HEK293 (cell line): ENCODE results near the gene ABCB11.
A peak's percentile ranks its signal among the peaks of the same experiment; 100 is the strongest.

Experiments used
- CTCF ChIA-PET: fragments of 350-600 bp; formaldehyde crosslinking; extraction: SDS; loops from one replicate; lab custom pipeline; 2021; ENCODE audit warnings: antibody characterized with exemption; lab: Yijun Ruan, JAX
- POLR2A ChIA-PET: fragments of 300-600 bp; formaldehyde crosslinking; extraction: SDS; loops from one replicate; lab custom pipeline; 2020; ENCODE audit warnings: antibody characterized with exemption, inconsistent platforms; lab: Yijun Ruan, JAX
- H3K27ac ChIP-seq: fragments of 200-500 bp; sonication (Bioruptor generic); 2 replicates; pipeline ENCODE4 v1.5.1; 2014; ENCODE audit warnings: low read depth, low read length, control low read depth, inconsistent platforms; ENCODE audit errors: extremely low read depth
- H3K36me3 ChIP-seq, 2 experiments: fragments of 200-500 bp in 1 of 2; sonication (Bioruptor generic) in 1 of 2; 1 replicate in 1 of 2; 2 replicates in 1 of 2; pipeline ENCODE4 v1.5.1; 2014 to 2017; ENCODE audit warnings: inconsistent platforms in 2 of 2, low read length in 2 of 2; ENCODE audit not compliant: control insufficient read depth in 2 of 2, insufficient read depth in 1 of 2
- H3K4me1 ChIP-seq: fragments of 200-500 bp; sonication (Bioruptor generic); 2 replicates; pipeline ENCODE4 v1.5.1; 2014; ENCODE audit warnings: mild to moderate bottlenecking, low read length, inconsistent platforms; ENCODE audit not compliant: control insufficient read depth, insufficient read depth
- H3K4me3 ChIP-seq: 2 replicates; pipeline ENCODE4 v1.5.1; 2011; ENCODE audit warnings: low read depth, mild to moderate bottlenecking, control low read depth, low read length, moderate library complexity
- H3K9me3 ChIP-seq: fragments of 200-500 bp; sonication (Bioruptor generic); 2 replicates; pipeline ENCODE4 v1.5.1; 2014; ENCODE audit warnings: low read depth, low read length, inconsistent platforms; ENCODE audit not compliant: control insufficient read depth, insufficient read depth
- BCL11B ChIP-seq: fragments of 450-650 bp; formaldehyde crosslinking; IDR thresholded peaks from 2 replicates; pipeline ENCODE4 v1.5.1; 2016; ENCODE audit warnings: low read depth, missing biosample characterization, missing genetic modification characterization
- EGR2 ChIP-seq: fragments of 450-650 bp; formaldehyde crosslinking; IDR thresholded peaks from 2 replicates; pipeline ENCODE4 v1.5.1; 2016; ENCODE audit warnings: low read depth, missing biosample characterization, missing genetic modification characterization
- KLF17 ChIP-seq: fragments of 450-650 bp; formaldehyde crosslinking; IDR thresholded peaks from 2 replicates; pipeline ENCODE4 v1.5.1; 2016; ENCODE audit warnings: missing biosample characterization, missing genetic modification characterization
- PRDM1 ChIP-seq: fragments of 450-650 bp; formaldehyde crosslinking; IDR thresholded peaks from 2 replicates; pipeline ENCODE4; 2016; ENCODE audit warnings: missing biosample characterization, missing genetic modification characterization
- PRDM2 ChIP-seq: fragments of 450-650 bp; formaldehyde crosslinking; IDR thresholded peaks from 2 replicates; pipeline ENCODE4 v1.5.1; 2016; ENCODE audit warnings: missing biosample characterization, missing genetic modification characterization, borderline replicate concordance
- SETDB1 ChIP-seq: IDR thresholded peaks from one replicate; pipeline ENCODE4 v1.6.1; 2017; ENCODE audit warnings: mild to moderate bottlenecking, low read length, moderate library complexity, mixed read lengths; ENCODE audit not compliant: insufficient read length
- SP2 ChIP-seq: fragments of 450-650 bp; formaldehyde crosslinking; IDR thresholded peaks from 2 replicates; pipeline ENCODE4 v1.5.1; 2016; ENCODE audit warnings: missing biosample characterization, missing genetic modification characterization
- SP7 ChIP-seq: fragments of 450-650 bp; formaldehyde crosslinking; IDR thresholded peaks from 2 replicates; pipeline ENCODE4 v1.5.1; 2016; ENCODE audit warnings: missing biosample characterization, missing genetic modification characterization
- TSHZ1 ChIP-seq: fragments of 450-650 bp; formaldehyde crosslinking; IDR thresholded peaks from 2 replicates; pipeline ENCODE4 v1.5.1; 2016; ENCODE audit warnings: missing biosample characterization, missing genetic modification characterization, borderline replicate concordance
- ZBTB44 ChIP-seq: fragments of 450-650 bp; IDR thresholded peaks from 2 replicates; pipeline ENCODE4 v1.5.1; 2018; ENCODE audit warnings: missing biosample characterization, mild to moderate bottlenecking, missing genetic modification characterization
- ZIC2 ChIP-seq: fragments of 450-650 bp; formaldehyde crosslinking; IDR thresholded peaks from 2 replicates; pipeline ENCODE4 v1.5.1; 2016; ENCODE audit warnings: missing biosample characterization, missing genetic modification characterization
- ZNF175 ChIP-seq: fragments of 450-650 bp; formaldehyde crosslinking; IDR thresholded peaks from 2 replicates; pipeline ENCODE4 v1.5.1; 2016; ENCODE audit warnings: missing biosample characterization, missing genetic modification characterization
- ZNF26 ChIP-seq: fragments of 450-650 bp; formaldehyde crosslinking; IDR thresholded peaks from 2 replicates; pipeline ENCODE4 v1.5.1; 2016; ENCODE audit warnings: missing biosample characterization, missing genetic modification characterization
- ZNF362 ChIP-seq: fragments of 450-650 bp; formaldehyde crosslinking; IDR thresholded peaks from 2 replicates; pipeline ENCODE4 v1.5.1; 2016; ENCODE audit warnings: missing biosample characterization, missing genetic modification characterization
- ZNF571 ChIP-seq: fragments of 450-650 bp; formaldehyde crosslinking; IDR thresholded peaks from 2 replicates; pipeline ENCODE4 v1.5.0; 2017; ENCODE audit warnings: missing biosample characterization, missing genetic modification characterization
- ZNF621 ChIP-seq: fragments of 450-650 bp; formaldehyde crosslinking; IDR thresholded peaks from 2 replicates; pipeline ENCODE4 v1.5.1; 2017; ENCODE audit warnings: missing biosample characterization, missing genetic modification characterization
- ZNF76 ChIP-seq: fragments of 450-650 bp; formaldehyde crosslinking; IDR thresholded peaks from 2 replicates; pipeline ENCODE4; 2016; ENCODE audit warnings: low read depth, missing biosample characterization, missing genetic modification characterization, borderline replicate concordance
- ZNF768 ChIP-seq: fragments of 450-650 bp; formaldehyde crosslinking; IDR thresholded peaks from 2 replicates; pipeline ENCODE4 v1.5.1; 2018; ENCODE audit warnings: missing biosample characterization, mild to moderate bottlenecking, missing genetic modification characterization
- TF ChIP-seq, protein P1 (sequence below): fragments of 450-650 bp; formaldehyde crosslinking; IDR thresholded peaks from 2 replicates; pipeline ENCODE4; 2016; ENCODE audit warnings: missing biosample characterization, missing genetic modification characterization
- TF ChIP-seq, protein P2 (sequence below): fragments of 450-650 bp; formaldehyde crosslinking; IDR thresholded peaks from 2 replicates; pipeline ENCODE4 v1.5.1; 2017; ENCODE audit warnings: missing biosample characterization, missing genetic modification characterization

ABCB11 gene

DNA sequence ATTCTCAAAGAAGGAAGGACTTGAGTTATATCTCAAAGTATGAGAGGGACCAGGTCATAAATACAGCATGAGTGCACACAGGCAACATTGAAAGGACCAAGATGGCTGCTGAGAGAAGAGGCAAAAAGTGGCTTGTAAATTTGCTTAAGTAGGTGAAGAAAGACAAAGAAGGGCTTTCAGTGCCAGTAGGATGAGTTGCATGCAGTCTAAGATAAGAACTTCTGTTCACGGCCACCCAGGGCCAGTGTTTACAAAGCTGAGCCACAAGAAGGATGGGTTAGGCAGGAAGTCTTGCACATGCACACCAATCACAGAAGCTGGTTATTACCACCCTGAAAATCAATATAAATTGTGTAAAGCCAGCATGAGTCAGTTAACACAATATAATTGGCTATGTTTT lies 3.1 kb upstream of the ABCB11 start:
- no peak overlapping the region for H3K4me3 ChIP-seq
- ChIA-PET POLR2A (no interaction called here), CTCF (interaction anchor here (0.6 to 1.4 kb wide), 3 partner anchors 11 to 686 kb away, joined by 3 to 5 read pairs (median 5); no protein-coding TSS in a partner anchor)
- no peaks in the 10 kb centered on the region for H3K4me1 ChIP-seq
- H3K36me3 ChIP-seq: no peaks in the 10 kb centered on the region
- no peak overlapping the region for H3K27ac ChIP-seq
- H3K9me3 ChIP-seq: no peaks in the 10 kb centered on the region
- peak; percentile 28; the same call in 1 of the 2 replicates for TF ChIP-seq ZIC2 (tag by site-specific recombination)
- no peak for TF ChIP-seq SP2 (tag by site-specific recombination)
- TF ChIP-seq ZNF175: no peak
- TF ChIP-seq ZNF362 (tag by site-specific recombination): no peak
- TF ChIP-seq, protein P1, sequence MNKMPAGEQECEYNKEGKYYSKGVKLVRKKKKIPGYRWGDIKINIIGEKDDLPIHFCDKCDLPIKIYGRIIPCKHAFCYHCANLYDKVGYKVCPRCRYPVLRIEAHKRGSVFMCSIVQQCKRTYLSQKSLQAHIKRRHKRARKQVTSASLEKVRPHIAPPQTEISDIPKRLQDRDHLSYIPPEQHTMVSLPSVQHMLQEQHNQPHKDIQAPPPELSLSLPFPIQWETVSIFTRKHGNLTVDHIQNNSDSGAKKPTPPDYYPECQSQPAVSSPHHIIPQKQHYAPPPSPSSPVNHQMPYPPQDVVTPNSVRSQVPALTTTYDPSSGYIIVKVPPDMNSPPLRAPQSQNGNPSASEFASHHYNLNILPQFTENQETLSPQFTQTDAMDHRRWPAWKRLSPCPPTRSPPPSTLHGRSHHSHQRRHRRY (tag by site-specific recombination): no peak
- TF ChIP-seq SETDB1: no peak
- TF ChIP-seq EGR2 (tag by site-specific recombination): no peak
- TF ChIP-seq ZNF571 (tag by site-specific recombination): no peak
- no peak for TF ChIP-seq PRDM2
- 0 out of 2 replicates have a peak, but pooled peaks have one; percentile 18 for TF ChIP-seq KLF17
- no peak for TF ChIP-seq ZBTB44
- no peak for TF ChIP-seq BCL11B (tag by site-specific recombination)
- TF ChIP-seq ZNF76 (tag by site-specific recombination): no peak
- TF ChIP-seq ZNF621 (tag by site-specific recombination): no peak
- 0 out of 2 replicates have a peak, but pooled peaks have one; percentile 18 for TF ChIP-seq SP7 (tag by site-specific recombination)
- TF ChIP-seq PRDM1: no peak
- TF ChIP-seq ZNF26 (tag by site-specific recombination): no peak
- no peak for TF ChIP-seq ZNF768 (tag by site-specific recombination)
- TF ChIP-seq, protein P2, sequence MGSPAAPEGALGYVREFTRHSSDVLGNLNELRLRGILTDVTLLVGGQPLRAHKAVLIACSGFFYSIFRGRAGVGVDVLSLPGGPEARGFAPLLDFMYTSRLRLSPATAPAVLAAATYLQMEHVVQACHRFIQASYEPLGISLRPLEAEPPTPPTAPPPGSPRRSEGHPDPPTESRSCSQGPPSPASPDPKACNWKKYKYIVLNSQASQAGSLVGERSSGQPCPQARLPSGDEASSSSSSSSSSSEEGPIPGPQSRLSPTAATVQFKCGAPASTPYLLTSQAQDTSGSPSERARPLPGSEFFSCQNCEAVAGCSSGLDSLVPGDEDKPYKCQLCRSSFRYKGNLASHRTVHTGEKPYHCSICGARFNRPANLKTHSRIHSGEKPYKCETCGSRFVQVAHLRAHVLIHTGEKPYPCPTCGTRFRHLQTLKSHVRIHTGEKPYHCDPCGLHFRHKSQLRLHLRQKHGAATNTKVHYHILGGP (tag by site-specific recombination): no peak
- no peak for TF ChIP-seq TSHZ1
